Fibroblast of mammary gland (primary cell): ENCODE data around the gene GRIN2B.
A peak's percentile ranks its signal among the peaks of the same experiment; 100 is the strongest.

ENCODE experiments used
- DNase-seq: peaks from one replicate; pipeline ENCODE4 v3.0.0-alpha.2; 2010; ENCODE audit warnings: low read depth
- H3K4me3 ChIP-seq: 2 replicates; pipeline ENCODE4 v1.5.1; 2011; ENCODE audit warnings: low read depth, mild to moderate bottlenecking, low read length, moderate library complexity; ENCODE audit not compliant: control insufficient read depth
- CTCF ChIP-seq: conservative IDR thresholded peaks from 2 replicates; pipeline ENCODE4 v1.5.1; 2011; ENCODE audit warnings: low read depth, low read length, inconsistent platforms; ENCODE audit not compliant: control insufficient read depth, insufficient read depth

GRIN2B gene

GRCh38 chr12:13941258-13942249 lies 39.8 kb downstream of the GRIN2B start:
- H3K4me3 ChIP-seq: no peak overlapping the region
- peak; percentile 60 for DNase-seq
- TF ChIP-seq CTCF: no peak

GRCh38 chr12:13940335-13940865 lies 41.0 kb downstream of the GRIN2B start:
- H3K4me3 ChIP-seq: no peak overlapping the region
- no peak for TF ChIP-seq CTCF
- no peak for DNase-seq

GRCh38 chr12:13937735-13938134 lies 43.7 kb downstream of the GRIN2B start:
- no peak overlapping the region for H3K4me3 ChIP-seq
- TF ChIP-seq CTCF: no peak
- no peak for DNase-seq

- no peak for TF ChIP-seq CTCF
- H3K4me3 ChIP-seq: no peak overlapping the region
- no peak for DNase-seq
Observed at GRCh38 chr12:13935169-13935568, 46.2 kb downstream of the GRIN2B start.
